HL-60 (cell line): ENCODE measurements around the gene KAT6B.

Experiments
- GABPA ChIP-seq: IDR thresholded peaks from 2 replicates; pipeline ENCODE4 v1.6.1; 2012; ENCODE audit warnings: low read depth
- POLR2AphosphoS5 ChIP-seq: IDR thresholded peaks from 2 replicates; pipeline ENCODE4 v1.6.1; 2012; ENCODE audit warnings: low read depth
- REST ChIP-seq: IDR thresholded peaks from 2 replicates; pipeline ENCODE4 v1.6.1; 2012; ENCODE audit warnings: low read depth; ENCODE audit not compliant: insufficient replicate concordance
- SPI1 ChIP-seq: IDR thresholded peaks from 2 replicates; pipeline ENCODE4 v1.6.1; 2012; ENCODE audit warnings: low read depth, mild to moderate bottlenecking, borderline replicate concordance
- TF ChIP-seq, protein P1 (sequence below): IDR thresholded peaks from one replicate; pipeline ENCODE4 v1.5.1; 2011; ENCODE audit warnings: low read length, control low read depth, inconsistent platforms; ENCODE audit not compliant: insufficient read depth

DNA sequence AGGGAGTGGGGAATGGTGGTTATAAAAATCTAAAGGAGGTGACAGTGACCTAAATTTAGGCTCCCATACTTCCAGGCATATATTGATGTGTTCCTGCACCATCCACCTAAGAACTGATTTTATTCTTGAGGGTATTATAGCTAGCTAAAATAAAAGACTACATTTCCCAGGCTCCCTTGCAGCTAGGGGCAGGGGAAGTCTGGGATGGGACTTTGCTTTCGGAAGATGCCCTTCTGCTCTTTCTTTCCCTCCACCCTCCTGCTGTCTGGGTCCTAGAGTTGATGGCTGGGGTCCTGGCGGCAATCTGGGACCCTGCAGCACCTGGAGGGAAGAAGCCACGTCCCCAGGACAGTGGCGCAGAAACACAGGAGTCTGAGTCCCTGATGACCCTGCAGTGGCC, 231.3 kb downstream of the KAT6B start:
- TF ChIP-seq POLR2AphosphoS5, result no peak
- TF ChIP-seq REST, result no peak
- TF ChIP-seq, protein P1, sequence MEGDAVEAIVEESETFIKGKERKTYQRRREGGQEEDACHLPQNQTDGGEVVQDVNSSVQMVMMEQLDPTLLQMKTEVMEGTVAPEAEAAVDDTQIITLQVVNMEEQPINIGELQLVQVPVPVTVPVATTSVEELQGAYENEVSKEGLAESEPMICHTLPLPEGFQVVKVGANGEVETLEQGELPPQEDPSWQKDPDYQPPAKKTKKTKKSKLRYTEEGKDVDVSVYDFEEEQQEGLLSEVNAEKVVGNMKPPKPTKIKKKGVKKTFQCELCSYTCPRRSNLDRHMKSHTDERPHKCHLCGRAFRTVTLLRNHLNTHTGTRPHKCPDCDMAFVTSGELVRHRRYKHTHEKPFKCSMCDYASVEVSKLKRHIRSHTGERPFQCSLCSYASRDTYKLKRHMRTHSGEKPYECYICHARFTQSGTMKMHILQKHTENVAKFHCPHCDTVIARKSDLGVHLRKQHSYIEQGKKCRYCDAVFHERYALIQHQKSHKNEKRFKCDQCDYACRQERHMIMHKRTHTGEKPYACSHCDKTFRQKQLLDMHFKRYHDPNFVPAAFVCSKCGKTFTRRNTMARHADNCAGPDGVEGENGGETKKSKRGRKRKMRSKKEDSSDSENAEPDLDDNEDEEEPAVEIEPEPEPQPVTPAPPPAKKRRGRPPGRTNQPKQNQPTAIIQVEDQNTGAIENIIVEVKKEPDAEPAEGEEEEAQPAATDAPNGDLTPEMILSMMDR, result no peak
- TF ChIP-seq SPI1, result no peak
- TF ChIP-seq GABPA, result no peak
